ENCODE results near the gene PSME1. TPM values are rescaled to one million over a fixed set of nuclear protein-coding genes. Genes with fewer than 3 reads are reported as not detected.

PSME1 gene
- total and polyA plus RNA-seq, 2 of the 13 experiments (the other 11 are each of a cell fraction or from before 2014, with no cell fraction given): 159 to 608 TPM

DNA sequence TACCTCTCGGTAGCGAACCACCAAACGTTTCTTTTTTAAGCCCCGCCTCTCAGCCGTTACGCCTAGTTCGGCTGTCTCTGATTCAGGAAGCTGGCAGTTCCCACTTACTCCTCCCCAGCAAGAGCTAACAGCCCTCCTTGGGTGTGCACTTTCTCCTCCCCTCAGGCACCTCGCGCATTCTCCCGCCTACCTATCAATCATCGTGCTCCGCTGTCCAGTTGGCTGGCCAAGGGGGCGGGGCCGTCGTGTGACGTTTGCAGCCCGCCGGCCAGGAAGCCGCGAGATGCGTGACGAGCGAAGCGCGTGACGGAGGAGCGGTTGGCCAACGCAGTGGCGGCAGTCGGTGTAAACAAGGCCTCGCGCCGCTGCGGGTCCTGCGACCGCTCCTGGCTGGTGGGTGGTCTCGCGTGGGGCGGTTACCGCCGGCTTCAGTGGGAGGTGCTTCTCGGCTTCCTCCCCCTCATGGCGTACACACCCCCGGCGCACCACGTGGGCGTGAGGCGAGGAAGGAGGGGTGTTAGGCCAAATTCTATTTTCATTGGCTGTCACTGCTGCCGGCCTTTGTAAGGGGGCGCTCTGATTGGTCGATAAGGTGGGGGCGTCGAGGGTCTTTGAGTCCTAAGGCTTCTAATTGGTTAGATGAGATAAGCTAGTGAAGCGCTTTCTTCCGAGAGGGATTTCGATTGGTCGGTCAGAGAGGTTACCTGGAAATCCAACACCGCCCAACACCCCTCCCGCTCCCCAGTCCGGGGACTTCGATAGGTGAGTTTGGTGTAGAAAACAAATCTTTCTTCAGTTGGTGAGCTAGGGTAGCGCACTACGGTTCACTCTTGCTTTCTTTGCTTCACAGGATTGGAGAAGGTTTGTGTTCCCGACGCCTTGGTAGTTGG lies 21.2 kb upstream of the PSME1 start, which contains the start of the genes DCAF11 and NRL (continued):
- peak in 1 of 2 experiments; percentile 80; a peak in 3 of 4 replicates for TF ChIP-seq HMGXB4 (CRISPR knock-in tag; IDR thresholded peaks at IDR 0.05; ENCODE audit: borderline replicate concordance in 1 of 2, low read depth in 1 of 2)
- peak; percentile 96; the same call in 1 of the 2 replicates for TF ChIP-seq ZNF333 (CRISPR knock-in tag; IDR thresholded peaks at IDR 0.05; ENCODE audit: borderline replicate concordance)
- peak; percentile 99 for TF ChIP-seq CAMTA2 (CRISPR knock-in tag; IDR thresholded peaks at IDR 0.05; ENCODE audit: borderline replicate concordance)
- peak; percentile 98 for TF ChIP-seq KDM5B (CRISPR knock-in tag; IDR thresholded peaks at IDR 0.05; ENCODE audit: borderline replicate concordance)
- peak; percentile 98 for TF ChIP-seq ZNF430 (CRISPR knock-in tag; IDR thresholded peaks at IDR 0.05)
- TF ChIP-seq JUNB (CRISPR knock-in tag; IDR thresholded peaks at IDR 0.05; ENCODE audit: borderline replicate concordance): no peak
- TF ChIP-seq ZNF816 (CRISPR knock-in tag; IDR thresholded peaks at IDR 0.05; ENCODE audit: borderline replicate concordance): no peak
- TF ChIP-seq ZNF768 (CRISPR knock-in tag; IDR thresholded peaks at IDR 0.05): peak; percentile 85; the same call in 1 of the 2 replicates
- TF ChIP-seq SAFB2 (CRISPR knock-in tag; IDR thresholded peaks at IDR 0.05; ENCODE audit: borderline replicate concordance, low read depth): peak; percentile 90
- peak; percentile 98 for TF ChIP-seq ZNF225 (CRISPR knock-in tag; IDR thresholded peaks at IDR 0.05)
- TF ChIP-seq REL (CRISPR knock-in tag; conservative IDR thresholded peaks at IDR 0.05): no peak
- TF ChIP-seq SNRNP70 (IDR thresholded peaks at IDR 0.05; ENCODE audit: low read depth, low read length): no peak
- no peak for TF ChIP-seq ZNF564 (CRISPR knock-in tag; IDR thresholded peaks at IDR 0.05)
- peak; percentile 93; the same call in 1 of the 2 replicates for TF ChIP-seq WIZ (CRISPR knock-in tag; IDR thresholded peaks at IDR 0.05)
- no peak for TF ChIP-seq NBN (conservative IDR thresholded peaks at IDR 0.05)
- peak; percentile 91; the same call in 1 of the 2 replicates for TF ChIP-seq CENPT (CRISPR knock-in tag; IDR thresholded peaks at IDR 0.05; ENCODE audit: low read depth)
- TF ChIP-seq, protein P1, sequence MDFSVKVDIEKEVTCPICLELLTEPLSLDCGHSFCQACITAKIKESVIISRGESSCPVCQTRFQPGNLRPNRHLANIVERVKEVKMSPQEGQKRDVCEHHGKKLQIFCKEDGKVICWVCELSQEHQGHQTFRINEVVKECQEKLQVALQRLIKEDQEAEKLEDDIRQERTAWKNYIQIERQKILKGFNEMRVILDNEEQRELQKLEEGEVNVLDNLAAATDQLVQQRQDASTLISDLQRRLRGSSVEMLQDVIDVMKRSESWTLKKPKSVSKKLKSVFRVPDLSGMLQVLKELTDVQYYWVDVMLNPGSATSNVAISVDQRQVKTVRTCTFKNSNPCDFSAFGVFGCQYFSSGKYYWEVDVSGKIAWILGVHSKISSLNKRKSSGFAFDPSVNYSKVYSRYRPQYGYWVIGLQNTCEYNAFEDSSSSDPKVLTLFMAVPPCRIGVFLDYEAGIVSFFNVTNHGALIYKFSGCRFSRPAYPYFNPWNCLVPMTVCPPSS (IDR thresholded peaks at IDR 0.05): no peak
- TF ChIP-seq POLR2AphosphoS5 (IDR thresholded peaks at IDR 0.05; ENCODE audit: low read depth, low read length): peak; percentile 92
- peak; percentile 54 for TF ChIP-seq HNRNPH1 (optimal IDR thresholded peaks at IDR 0.05; ENCODE audit: low read depth, low read length)
- TF ChIP-seq, protein P2, sequence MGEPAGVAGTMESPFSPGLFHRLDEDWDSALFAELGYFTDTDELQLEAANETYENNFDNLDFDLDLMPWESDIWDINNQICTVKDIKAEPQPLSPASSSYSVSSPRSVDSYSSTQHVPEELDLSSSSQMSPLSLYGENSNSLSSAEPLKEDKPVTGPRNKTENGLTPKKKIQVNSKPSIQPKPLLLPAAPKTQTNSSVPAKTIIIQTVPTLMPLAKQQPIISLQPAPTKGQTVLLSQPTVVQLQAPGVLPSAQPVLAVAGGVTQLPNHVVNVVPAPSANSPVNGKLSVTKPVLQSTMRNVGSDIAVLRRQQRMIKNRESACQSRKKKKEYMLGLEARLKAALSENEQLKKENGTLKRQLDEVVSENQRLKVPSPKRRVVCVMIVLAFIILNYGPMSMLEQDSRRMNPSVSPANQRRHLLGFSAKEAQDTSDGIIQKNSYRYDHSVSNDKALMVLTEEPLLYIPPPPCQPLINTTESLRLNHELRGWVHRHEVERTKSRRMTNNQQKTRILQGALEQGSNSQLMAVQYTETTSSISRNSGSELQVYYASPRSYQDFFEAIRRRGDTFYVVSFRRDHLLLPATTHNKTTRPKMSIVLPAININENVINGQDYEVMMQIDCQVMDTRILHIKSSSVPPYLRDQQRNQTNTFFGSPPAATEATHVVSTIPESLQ (CRISPR knock-in tag; conservative IDR thresholded peaks at IDR 0.05): no peak
- TF ChIP-seq IRX3 (CRISPR knock-in tag; IDR thresholded peaks at IDR 0.05; ENCODE audit: borderline replicate concordance, low read depth): 0 out of 2 replicates have a peak, but pooled peaks have one; percentile 68

Data from HepG2 (cell line).